ENCODE results near the gene NPAS3.

NPAS3 gene

GRCh38 chr14:33733310-33733709 is 794.6 kb downstream of the NPAS3 start:
- DNase-seq, result no peak

- no peak for DNase-seq
Measured at GRCh38 chr14:33733721-33734120, 795.0 kb downstream of the NPAS3 start.

DNA sequence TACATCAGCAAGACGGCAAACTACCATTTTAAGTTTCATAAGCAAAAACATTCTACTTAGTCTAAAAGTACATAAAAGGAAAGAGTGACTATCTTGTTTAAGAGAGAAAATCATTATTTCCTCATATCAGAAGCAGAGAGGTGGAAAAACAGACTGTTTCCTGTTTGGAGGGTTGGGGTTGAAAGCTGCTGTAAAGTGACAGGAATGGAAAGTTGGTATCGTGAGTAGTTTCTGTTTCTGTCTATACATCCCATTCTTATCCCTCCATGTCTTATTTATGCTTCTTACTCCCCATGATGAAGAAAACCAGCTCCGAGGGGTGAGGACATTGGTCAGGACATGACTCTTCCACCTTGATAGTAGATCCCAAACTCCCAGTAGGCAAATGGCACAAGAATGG is 795.7 kb downstream of the NPAS3 start:
- no peak for DNase-seq

DNA sequence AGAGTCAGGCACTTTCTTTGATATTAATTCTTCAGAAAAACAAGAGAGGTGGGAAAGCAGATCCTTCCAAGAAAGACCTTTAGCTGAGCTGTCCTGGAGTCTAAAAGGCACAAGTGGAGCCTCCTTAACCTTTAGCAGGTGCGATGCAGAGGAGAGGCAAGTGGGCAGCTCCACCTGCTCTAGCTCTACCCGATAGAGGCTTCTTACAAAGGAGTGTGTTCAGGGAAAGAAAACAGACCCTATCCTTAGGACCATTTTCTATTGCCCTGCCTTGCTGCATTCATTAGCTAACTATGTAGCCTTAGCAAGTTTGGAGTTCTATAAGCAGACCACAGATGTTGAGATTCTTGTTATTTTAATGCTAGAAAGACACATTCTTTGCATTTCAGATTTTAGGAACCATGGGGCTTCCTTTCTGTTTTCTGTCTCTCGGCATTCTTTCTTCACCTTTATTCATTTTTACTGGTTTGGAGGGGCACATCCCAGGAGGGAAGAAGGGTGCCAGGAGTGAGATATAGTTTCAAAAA is 797.7 kb downstream of the NPAS3 start:
- DNase-seq, result no peak

DNA sequence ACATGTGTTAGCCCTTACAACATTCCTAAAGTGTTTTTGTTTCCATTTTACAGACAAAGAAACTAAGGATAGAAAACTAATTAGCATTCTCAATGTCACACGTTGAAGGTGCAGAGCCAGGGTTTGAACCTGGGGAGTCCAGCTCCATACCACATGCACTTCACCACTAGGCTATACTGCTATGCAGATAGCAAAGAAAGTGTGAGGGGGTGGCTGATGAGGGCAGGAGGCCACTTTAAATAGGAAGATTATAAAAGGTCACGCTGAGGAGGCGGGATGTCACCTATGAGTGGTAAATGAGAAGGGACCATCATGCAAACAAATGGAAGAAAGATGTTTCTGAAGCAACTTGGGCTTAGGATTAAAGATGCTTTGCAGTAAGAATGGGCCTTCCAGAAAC is 798.3 kb downstream of the NPAS3 start:
- no peak for DNase-seq

DNA sequence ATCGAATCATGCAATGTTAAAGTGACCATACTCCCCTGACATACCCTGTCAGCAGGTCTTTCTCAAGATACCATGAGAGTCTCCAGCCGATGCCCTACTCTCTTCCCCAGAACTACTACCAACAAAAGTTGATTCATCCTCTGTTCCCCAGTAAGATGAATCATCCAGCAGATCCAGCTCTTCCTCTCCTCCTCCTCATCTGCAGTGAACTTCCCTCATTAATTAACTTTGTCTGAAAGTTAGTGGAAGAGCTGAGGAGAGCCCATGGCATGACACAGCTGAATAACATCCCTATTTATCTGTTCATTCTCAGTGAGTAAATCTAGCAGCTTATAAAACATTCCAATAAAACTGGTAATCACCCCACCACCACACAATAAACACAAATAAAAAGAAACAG is 798.8 kb downstream of the NPAS3 start:
- no peak for DNase-seq

GRCh38 chr14:33738029-33738428 is 799.4 kb downstream of the NPAS3 start:
- no peak for DNase-seq

DNA sequence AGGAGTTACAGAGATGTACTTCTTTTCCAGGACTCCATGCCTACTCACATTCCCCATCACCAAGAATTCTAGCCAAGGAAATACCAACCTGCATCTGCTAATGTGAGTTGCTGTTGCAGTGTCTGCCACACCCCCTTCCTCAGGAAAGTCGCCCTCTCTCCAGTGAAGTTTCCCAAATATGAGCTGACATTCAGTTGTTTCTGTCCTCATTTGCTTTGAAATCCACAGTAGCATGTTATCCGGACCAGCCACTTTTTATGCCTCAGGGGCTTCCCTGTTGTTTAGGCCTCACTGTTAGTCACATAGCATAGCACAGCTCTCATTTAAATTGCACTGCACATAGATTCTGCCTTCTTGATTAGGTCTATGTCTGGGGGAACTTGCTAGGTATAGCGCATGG is 799.8 kb downstream of the NPAS3 start:
- no peak for DNase-seq

DNA sequence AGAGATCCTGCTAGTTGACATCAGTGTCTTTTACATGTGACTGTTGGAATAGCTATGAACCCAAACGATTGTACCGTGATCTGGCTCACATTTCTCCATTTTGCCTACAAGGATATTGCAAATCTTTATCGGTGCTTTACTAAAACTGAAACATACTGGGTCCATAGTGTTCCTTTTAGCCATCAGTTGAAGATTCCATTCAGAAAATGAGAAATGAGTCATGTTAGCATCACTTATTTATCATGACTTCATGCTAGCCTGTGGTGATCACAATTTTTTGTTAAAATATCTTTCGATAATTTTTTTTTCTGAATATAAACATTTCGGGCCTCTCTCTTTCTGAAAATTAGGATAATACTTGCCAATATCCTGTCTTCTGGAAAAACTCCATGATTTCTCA is 801.9 kb downstream of the NPAS3 start:
- no peak for DNase-seq

DNA sequence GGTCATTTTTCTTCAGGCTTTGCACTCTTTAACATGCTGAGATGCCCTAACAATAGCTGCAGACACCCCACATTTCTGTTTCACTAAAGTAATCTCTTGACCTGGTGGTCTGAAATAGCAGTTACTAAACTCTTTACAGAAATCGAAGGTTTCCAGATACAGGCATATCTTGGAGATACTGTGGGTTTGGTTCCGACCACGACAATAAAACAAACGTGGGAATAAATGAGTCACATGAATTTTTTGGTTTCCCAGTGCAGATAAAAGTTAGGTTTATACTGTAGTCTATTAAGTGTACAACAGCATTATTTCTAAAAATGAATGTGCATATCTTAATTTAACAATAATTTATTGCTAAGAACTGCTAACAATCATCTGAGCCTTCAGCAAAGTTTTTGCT is 803.5 kb downstream of the NPAS3 start:
- DNase-seq, result no peak

DNA sequence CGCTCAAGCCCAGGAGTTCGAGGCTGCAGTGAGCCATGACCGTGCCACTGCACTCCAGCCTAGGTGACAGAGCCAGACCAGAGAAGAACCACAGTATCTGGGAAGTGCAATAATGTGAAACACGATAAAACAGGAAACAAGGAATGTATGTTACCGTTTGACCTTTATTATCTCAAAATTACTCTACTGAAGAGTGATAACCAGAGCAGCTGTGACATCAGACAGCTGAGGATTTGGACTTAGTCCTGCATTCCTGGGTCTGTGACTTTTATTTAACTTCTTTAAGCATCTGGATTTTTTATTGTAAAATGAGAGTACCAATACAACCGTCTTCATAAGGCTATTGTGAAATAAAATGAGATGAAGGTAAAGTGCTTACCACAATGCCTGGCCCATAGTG is 806.5 kb downstream of the NPAS3 start:
- DNase-seq, result no peak

DNA sequence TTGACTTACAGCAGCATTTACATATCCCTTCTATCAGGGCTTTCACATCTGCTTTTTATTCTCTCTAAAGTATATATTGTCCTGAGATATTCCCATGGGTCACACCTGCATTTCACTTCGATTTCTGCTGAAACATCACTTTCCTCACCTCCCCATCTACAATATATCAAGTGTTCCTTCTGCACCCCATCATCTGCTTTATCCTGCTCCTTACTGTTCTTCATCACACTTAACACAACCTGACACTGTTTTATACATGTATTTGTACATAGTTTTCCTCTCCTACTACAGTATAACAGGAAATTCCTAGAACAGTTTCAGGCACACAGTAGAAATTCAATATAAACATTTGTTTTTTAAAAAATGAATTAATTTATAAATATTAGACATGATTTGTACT is 809.1 kb downstream of the NPAS3 start:
- DNase-seq, result no peak

DNA sequence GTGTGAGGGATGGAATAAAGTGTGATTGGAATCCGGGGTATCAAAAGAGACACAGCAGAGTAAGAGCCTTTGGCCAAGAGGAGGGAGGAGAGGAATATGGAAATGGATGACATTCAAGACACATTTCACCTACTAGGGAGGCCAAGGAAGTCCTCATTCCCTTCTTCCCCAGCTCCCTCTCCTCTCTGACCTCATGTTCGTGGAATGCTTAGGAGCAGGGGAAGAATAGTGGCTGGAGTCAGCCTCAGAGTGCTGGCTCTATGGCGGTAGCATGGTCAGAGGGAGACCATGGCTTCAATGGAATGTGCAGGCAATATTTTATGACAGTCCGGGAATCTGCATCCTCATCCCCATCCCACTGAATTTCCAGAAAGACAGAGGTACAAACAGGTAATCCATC is 815.6 kb downstream of the NPAS3 start:
- no peak for DNase-seq

- no peak for DNase-seq
Measured at GRCh38 chr14:33755358-33755757, 816.7 kb downstream of the NPAS3 start.

DNA sequence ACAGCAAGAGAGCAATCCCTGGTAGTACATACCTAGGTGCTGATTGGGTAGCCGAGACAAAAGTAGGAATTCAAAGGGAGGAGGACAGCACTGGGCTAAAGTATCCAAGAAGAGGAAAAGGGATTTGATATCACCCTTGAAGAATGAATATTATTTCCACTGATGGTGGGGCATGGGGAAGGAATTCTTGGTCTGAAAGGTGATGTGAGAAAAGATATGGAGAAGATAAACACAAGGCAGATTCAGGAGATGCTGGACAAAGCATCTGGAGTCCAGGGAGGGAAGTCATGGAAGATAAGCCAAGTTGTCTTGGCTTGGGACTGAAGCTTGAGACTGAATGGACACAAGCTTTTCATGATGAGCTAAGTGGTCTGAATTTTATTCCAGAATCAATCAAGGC is 818.2 kb downstream of the NPAS3 start:
- no peak for DNase-seq

- DNase-seq, result no peak
Measured at GRCh38 chr14:33758547-33758946, 819.9 kb downstream of the NPAS3 start.

DNA sequence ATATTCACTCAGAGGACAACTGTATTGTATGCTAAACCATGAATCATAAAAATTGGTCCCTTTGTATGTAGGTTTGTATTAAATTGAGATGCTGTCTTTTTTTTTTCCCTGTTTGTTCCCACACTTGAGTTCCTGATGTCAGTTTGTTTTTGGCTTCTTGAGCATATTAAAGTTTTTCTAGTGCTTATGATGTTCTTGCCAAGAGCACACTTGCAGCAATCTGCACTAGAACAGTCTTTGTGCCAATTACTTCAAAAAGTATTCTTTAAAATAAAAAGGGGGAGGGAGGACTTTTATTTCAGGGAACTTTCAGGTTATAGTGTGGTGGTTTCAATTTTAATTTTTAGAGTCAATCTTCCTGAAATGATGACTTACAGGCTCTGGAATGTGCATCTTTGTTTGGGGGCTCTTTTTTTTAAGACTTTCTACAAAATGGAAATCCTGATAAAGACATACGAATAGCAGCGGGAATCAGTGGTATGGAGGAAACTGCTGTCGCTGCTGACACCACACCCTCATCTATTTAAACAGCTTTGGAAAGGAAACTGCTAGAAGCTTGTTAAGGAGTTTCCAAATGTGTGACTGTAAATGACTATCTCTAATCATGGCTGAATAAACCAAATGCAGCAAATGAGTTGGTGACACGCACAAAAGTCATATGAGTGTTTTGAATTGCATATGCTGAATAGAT is 823.6 kb downstream of the NPAS3 start:
- DNase-seq, result no peak

- peak; percentile 64 for DNase-seq
Measured at GRCh38 chr14:33764876-33765650, 826.4 kb downstream of the NPAS3 start.

DNA sequence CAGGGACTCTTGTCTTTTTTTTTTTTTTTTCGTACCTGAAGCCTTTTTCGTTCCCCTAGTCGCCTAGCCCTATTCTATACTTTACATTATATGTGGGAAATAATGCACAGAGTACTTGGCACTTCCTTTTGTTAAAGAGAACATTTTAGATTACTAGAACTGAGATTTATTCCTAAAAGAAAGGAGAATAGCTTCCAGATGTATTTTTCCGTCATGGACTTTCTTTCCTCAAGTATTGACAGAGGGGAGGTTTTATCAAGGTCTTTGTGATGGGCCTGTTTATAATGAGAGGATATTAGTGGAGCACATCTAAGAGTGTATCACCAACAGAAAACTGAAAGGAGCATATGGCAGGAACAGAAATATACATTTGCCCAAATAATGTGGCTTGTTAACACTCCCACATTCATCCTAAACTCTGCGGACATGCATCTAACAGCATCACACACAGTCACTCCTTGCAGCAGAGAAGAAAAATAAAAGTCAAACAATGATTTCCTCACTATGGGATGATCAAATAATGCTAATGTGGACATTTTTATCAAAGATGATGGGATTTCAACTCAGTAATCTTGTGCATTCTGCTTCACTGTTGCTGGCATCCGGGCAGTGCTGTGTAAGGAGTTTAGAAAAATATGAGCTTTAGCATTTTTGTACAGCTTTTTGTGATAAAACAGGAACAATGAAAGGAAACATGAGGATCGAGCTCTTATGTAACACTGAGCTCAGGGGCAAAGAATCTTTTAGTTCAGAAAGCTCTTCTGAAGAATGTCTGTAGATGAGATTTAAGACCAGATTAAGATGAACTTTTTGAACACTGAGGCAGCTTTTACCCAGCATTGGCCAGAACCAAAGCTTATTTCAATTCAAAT is 829.1 kb downstream of the NPAS3 start:
- no peak for DNase-seq

- no peak for DNase-seq
Measured at GRCh38 chr14:33768458-33768830, 829.8 kb downstream of the NPAS3 start.

- DNase-seq, result no peak
Measured at GRCh38 chr14:33773205-33774030, 834.7 kb downstream of the NPAS3 start.

GRCh38 chr14:33774161-33774560 is 835.5 kb downstream of the NPAS3 start:
- no peak for DNase-seq
